A673 (cell line): ENCODE results near the gene EMX1. TPM values are rescaled to one million over a fixed set of nuclear protein-coding genes. Genes with fewer than 3 reads are reported as not detected.

Experiments
- BruUV-seq: library from RNA; stranded (reverse); fragments of 400-500 nt; replicated peaks from 2 replicates; lab custom pipeline; 2021; lab: Mats Ljungman, UMichigan
- CTCF ChIA-PET: fragments of 300-600 bp; sonication (Branson Sonifier 250); formaldehyde crosslinking; loops from one replicate; lab custom pipeline; 2022; ENCODE audit warnings: antibody characterized with exemption; lab: Charles Lee
- POLR2A ChIA-PET: fragments of 300-600 bp; sonication (Branson Sonifier 250); formaldehyde crosslinking; loops from one replicate; lab custom pipeline; 2022; ENCODE audit warnings: antibody characterized with exemption; ENCODE audit not compliant: low non-redundant PET; lab: Charles Lee
- DNase-seq: peaks from one replicate; pipeline ENCODE4 v3.0.0-alpha.2; 2015; ENCODE audit warnings: low spot score
- H3K27ac ChIP-seq: fragments of 200-600 bp; sonication (generic); 2 replicates; pipeline ENCODE4 v1.5.1; 2016; ENCODE audit warnings: mixed run types, low read depth, mild to moderate bottlenecking, mixed read lengths, antibody characterized with exemption, low read length; ENCODE audit not compliant: poor library complexity, severe bottlenecking
- H3K27me3 ChIP-seq: fragments of 200-600 bp; sonication (generic); replicated peaks from 2 replicates; pipeline ENCODE4 v1.6.1; 2017; ENCODE audit warnings: mixed run types, low read depth, mild to moderate bottlenecking, mixed read lengths, antibody characterized with exemption, low read length; ENCODE audit not compliant: insufficient read depth, poor library complexity
- H3K36me3 ChIP-seq: fragments of 200-600 bp; sonication (generic); 2 replicates; pipeline ENCODE4 v1.6.1; 2016; ENCODE audit warnings: mixed run types, mild to moderate bottlenecking, mixed read lengths, antibody characterized with exemption, low read length; ENCODE audit not compliant: insufficient read depth, poor library complexity, severe bottlenecking
- H3K4me1 ChIP-seq: fragments of 200-600 bp; sonication (generic); 2 replicates; pipeline ENCODE4 v1.6.1; 2017; ENCODE audit warnings: mixed run types, mild to moderate bottlenecking, mixed read lengths, antibody characterized with exemption, low read length; ENCODE audit not compliant: insufficient read depth, poor library complexity, severe bottlenecking
- H3K4me3 ChIP-seq: fragments of 200-600 bp; sonication (generic); 2 replicates; pipeline ENCODE4 v1.5.1; 2016; ENCODE audit warnings: low read depth, mixed run types, mild to moderate bottlenecking, mixed read lengths, low read length; ENCODE audit not compliant: poor library complexity, severe bottlenecking
- H3K9me3 ChIP-seq: fragments of 200-600 bp; sonication (generic); 2 replicates; pipeline ENCODE4 v1.6.1; 2016; ENCODE audit warnings: mixed run types, low read depth, mild to moderate bottlenecking, mixed read lengths, antibody characterized with exemption, low read length; ENCODE audit not compliant: poor library complexity, severe bottlenecking
- CTCF ChIP-seq: fragments of 300-800, 200-600 bp; sonication (generic); conservative IDR thresholded peaks from 2 replicates; pipeline ENCODE4 v1.5.1; 2017; ENCODE audit warnings: low read depth, mild to moderate bottlenecking, antibody characterized with exemption, low read length, moderate library complexity, mixed read lengths
- EZH2 ChIP-seq: fragments of 200-600 bp; sonication (generic); IDR thresholded peaks from 2 replicates; pipeline ENCODE4 v1.6.1; 2017; ENCODE audit warnings: borderline replicate concordance, low read depth, mild to moderate bottlenecking, mixed read lengths, antibody characterized with exemption, low read length; ENCODE audit not compliant: poor library complexity, severe bottlenecking
- intact Hi-C: fragments of 100-400 bp; cut with micrococcal nuclease; formaldehyde crosslinking; loops from one replicate; pipeline ENCODE4 v1.10.0; 2022; ENCODE audit not compliant: unreplicated experiment
- total RNA-seq: library from RNA; stranded (reverse); gene quantifications from 2 replicates; pipeline ENCODE4 v1.2.3, GENCODE V29; 2021

EMX1 gene
- total RNA-seq, 1 experiment from 2014 or later = not detected

- H3K27me3 ChIP-seq = peaks cover 99% of the 10 kb centered on the region
- BruUV-seq = no TSS peak
- H3K27ac ChIP-seq = no peak overlapping the region
- intact Hi-C loops = no loop called here
- H3K4me3 ChIP-seq = no peak overlapping the region
- ChIA-PET CTCF (no interaction called here), POLR2A (interaction anchor here (0.6 kb wide), 1 partner anchor 687 kb away, joined by 3 read pairs; no protein-coding TSS in a partner anchor)
- TF ChIP-seq EZH2 = no peak
- TF ChIP-seq CTCF = no peak
- peaks cover 24% of the 10 kb centered on the region for H3K4me1 ChIP-seq
- no peaks in the 10 kb centered on the region for H3K9me3 ChIP-seq
- no peak for DNase-seq
- no peaks in the 10 kb centered on the region for H3K36me3 ChIP-seq
Measured at GRCh38 chr2:72914589-72915319, 2.6 kb upstream of the EMX1 start.

GRCh38 chr2:72915320-72915906, 1.9 kb upstream of the EMX1 start:
- CTCF ChIA-PET = no interaction called here
- BruUV-seq = no TSS peak

More at GRCh38 chr2:72915320-72915906, 1.9 kb upstream of the EMX1 start:
- Histone ChIP-seq H3K36me3 (no peaks in the 10 kb centered on the region), H3K9me3 (no peaks in the 10 kb centered on the region), H3K4me3 (peak overlapping the region; percentile 46), H3K4me1 (peaks cover 26% of the 10 kb centered on the region), H3K27me3 (peaks cover 99% of the 10 kb centered on the region), H3K27ac (no peak overlapping the region)
- no peak for DNase-seq
- intact Hi-C loops = no loop called here
- peak; percentile 90 for TF ChIP-seq EZH2
- no peak for TF ChIP-seq CTCF
- POLR2A ChIA-PET = interaction anchor here (0.6 kb wide), 1 partner anchor 686 kb away, joined by 3 read pairs; no protein-coding TSS in a partner anchor
